GM10266 (cell line): ENCODE results near the gene TASP1.

Experiments
- DNase-seq: peaks from one replicate; pipeline ENCODE4 v3.0.0; 2012; ENCODE audit errors: extremely low spot score
- TF ChIP-seq, protein P1 (sequence below): IDR thresholded peaks from 2 replicates; pipeline ENCODE4 v1.5.1; 2012; ENCODE audit warnings: mild to moderate bottlenecking, low read depth; ENCODE audit not compliant: control insufficient read depth, insufficient read depth; ENCODE audit errors: missing control alignments

TASP1 gene

GRCh38 chr20:13524339-13524738 lies 114.4 kb downstream of the TASP1 start:
- no peak for DNase-seq
- TF ChIP-seq, protein P1, sequence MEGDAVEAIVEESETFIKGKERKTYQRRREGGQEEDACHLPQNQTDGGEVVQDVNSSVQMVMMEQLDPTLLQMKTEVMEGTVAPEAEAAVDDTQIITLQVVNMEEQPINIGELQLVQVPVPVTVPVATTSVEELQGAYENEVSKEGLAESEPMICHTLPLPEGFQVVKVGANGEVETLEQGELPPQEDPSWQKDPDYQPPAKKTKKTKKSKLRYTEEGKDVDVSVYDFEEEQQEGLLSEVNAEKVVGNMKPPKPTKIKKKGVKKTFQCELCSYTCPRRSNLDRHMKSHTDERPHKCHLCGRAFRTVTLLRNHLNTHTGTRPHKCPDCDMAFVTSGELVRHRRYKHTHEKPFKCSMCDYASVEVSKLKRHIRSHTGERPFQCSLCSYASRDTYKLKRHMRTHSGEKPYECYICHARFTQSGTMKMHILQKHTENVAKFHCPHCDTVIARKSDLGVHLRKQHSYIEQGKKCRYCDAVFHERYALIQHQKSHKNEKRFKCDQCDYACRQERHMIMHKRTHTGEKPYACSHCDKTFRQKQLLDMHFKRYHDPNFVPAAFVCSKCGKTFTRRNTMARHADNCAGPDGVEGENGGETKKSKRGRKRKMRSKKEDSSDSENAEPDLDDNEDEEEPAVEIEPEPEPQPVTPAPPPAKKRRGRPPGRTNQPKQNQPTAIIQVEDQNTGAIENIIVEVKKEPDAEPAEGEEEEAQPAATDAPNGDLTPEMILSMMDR = no peak

DNA sequence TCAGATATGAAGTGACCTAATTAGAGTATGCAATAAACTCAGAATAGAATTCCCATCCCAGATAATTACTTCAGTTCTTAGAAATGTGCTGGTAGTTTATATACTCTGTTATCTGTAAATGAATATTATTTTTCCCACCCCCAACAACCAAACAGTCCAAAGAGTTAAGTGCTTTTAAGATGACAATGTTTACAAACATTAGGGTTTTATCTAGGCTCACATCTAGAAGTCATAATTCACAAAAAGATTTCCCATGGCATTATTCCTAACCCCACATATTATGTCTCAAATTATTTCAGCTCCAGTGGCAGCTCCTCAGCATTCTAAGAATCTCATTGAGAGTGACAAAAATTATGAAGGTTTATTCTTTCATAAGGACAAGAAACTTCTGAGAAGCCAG lies 120.9 kb downstream of the TASP1 start:
- TF ChIP-seq, protein P1 = no peak
- DNase-seq = no peak

DNA sequence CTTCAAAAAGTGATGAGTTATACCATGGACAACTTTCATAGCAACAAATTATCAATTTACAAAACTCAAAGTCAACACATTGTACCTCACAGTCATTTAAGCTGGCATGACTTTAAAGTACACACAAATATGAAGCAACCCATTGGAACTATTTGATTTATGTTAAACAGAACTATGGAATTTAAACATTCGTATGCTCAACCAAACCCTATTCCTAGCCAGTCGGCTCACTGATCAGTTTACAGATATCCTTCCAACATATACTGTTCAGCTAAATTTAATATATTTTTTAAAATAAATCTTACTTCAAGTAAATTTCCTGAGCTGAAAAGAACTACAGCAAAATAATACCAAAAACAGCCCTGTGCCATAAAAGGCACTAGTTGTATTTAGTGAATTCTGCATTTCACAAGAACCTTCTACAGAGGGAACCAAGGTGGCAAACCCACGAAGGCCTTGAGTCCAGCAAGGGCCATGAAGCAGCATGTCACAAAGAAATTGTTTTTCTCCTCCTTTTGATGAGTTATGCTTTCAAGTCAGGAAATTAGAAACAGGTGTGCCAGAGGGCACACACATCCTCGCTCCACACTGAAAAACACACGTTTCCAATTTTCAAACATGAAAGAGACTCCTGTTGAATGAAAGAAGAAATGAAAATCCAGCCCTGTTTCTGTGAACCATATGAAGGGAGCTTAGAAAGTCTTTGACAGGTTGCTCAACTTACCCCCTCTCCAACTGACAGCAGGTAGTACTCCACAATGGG lies 122.8 kb downstream of the TASP1 start:
- no peak for DNase-seq
- TF ChIP-seq, protein P1 = no peak

DNA sequence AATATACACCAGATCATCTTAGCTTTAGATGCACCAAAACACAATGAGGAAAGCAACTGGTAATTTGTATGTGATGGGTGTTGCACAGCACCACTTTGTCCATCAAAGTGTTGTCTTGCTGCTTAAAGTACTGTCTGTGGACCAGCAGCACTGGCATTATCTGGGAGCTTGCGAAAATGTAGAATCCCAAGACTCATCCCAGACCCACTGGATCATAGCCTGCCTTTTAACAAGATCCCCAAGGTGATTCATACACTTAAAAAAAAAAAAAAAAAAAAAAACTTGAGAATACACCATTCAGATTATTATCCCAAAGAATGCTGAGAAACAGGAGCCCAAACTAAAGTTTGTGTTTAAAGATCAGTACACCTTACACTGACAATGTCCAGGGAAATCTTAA lies 123.4 kb downstream of the TASP1 start:
- DNase-seq = no peak
- TF ChIP-seq, protein P1 = no peak

GRCh38 chr20:13510837-13511488 lies 127.8 kb downstream of the TASP1 start:
- DNase-seq = no peak
- TF ChIP-seq, protein P1 = no peak

DNA sequence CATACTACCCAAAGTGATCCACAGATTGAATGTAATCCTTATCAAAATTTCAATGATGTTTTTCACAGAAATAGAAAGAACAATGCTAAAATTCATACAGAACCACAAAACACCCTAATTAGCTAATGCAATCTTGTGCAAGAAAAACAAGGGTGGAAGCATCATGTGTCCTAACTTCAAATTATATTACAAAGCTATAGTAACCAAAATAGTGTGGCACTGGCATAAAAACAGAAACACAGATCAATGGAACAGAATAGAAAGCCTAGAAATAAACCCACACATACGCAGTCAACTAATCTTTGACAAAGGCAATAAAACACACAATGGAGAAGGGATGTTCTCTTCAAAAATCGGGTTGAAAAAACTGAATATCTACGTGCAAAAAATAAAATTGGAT lies 131.1 kb downstream of the TASP1 start:
- DNase-seq = no peak
- TF ChIP-seq, protein P1 = no peak

- TF ChIP-seq, protein P1 = no peak
- no peak for DNase-seq
These were observed 137.2 kb downstream of the TASP1 start for GRCh38 chr20:13501500-13501899.
